HG02943 (cell line): ENCODE measurements around the gene ADGRB3.

Source experiments
- ATAC-seq: cut with Tn5 transposase; IDR thresholded peaks from one replicate; pipeline ENCODE4 v1.9.1; 2021; ENCODE audit warnings: mild to moderate bottlenecking, low read depth, moderate library complexity; ENCODE audit not compliant: unreplicated experiment

Gene ADGRB3

DNA sequence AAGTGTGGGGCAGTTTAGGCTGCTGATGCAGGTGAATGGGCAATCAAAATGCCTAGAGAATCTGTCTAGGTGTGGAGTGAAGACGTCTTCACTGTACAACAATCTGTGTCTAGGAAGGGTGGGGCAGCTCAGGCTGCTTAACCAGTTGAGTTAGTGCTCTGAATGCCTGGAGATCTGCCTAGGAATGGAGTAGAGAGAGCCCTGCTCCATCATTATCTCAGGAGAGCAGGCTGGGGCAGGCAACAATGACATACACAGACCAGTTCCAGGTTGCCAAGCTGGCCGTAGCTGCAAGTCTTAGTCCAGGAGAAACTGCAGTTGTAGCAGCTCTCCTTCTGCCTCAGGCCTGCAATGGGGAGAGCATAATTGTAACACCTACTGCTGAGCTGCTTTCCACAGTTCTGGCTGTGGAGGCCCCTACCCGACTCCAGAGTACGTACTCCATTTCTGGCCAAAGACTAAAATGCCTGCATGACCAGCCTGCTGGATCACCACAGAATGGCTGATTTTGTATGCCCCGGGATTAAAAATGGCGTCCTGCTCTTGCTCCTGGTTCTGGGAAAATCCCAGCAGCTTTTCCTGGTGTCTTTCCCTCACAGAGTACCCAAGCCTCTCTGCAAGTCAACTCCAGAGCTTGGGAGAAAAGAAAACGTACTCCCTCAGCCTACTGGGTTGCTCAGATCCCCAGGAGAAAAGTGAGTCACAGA is 545.4 kb downstream of the ADGRB3 start:
- no peak for ATAC-seq

- ATAC-seq, result no peak
These were observed 546.9 kb downstream of the ADGRB3 start for GRCh38 chr6:69181964-69182363.

- ATAC-seq, result no peak
These were observed 550.2 kb downstream of the ADGRB3 start for GRCh38 chr6:69185276-69185675.

GRCh38 chr6:69202768-69203167 is 567.7 kb downstream of the ADGRB3 start:
- ATAC-seq, result no peak

DNA sequence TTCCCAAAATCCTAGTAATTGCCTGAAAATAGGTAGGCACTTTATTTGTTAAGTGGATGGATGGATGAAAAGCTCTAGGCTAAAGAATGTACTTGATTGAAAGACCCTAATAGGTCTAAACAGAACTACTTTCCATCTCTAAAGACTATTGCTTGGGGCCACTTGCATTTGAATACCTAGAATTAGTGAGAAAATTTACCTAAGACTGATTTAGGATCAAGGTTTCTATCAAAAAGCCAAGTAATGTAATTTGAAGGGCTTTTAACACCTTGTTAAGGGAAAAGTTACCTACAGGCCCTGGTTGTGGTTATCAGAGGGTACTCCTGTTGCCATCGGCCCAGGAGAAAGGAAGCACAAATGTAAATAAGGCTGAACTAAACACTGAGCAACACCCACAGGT is 581.0 kb downstream of the ADGRB3 start:
- ATAC-seq, result no peak

DNA sequence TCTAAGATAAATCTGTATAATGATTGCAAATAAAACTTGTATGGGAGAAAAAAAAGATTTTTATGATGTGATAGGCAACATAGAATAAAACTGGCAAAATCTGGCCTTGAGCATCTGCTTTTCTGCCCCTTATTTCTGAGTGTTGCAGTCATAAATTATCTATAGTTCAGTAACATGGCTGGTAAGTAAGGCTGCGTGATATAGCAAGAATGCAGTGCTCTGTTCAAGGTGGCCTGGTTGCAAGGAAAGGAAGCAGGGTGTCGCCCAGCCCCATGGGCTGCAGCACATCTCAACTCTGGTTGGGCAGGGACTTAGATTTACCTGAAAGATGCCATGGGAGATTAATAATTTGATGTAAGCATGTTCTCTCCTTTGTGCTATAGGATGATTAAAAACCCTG is 582.3 kb downstream of the ADGRB3 start:
- no peak for ATAC-seq

- ATAC-seq, result no peak
These were observed 585.3 kb downstream of the ADGRB3 start for GRCh38 chr6:69220375-69220774.

DNA sequence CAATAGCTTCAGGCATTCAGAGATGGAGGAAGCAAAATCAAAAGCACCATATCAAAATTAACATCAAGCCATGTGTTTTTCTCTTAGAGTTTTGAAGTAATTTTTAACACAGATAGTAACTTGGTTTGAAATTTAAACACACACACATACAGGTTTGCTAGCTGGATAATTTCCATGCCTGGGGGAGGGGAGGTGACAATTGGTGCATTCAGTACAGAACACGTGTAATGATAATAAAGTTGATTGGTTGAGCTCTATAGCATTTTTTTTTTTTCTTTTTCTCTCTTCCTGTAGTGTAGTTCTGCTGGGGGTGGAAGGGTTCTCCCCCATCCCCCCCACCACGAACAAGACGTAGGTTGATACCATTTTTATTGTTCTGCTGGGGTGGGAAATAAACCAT is 596.9 kb downstream of the ADGRB3 start:
- no peak for ATAC-seq

GRCh38 chr6:69232496-69232895 is 597.4 kb downstream of the ADGRB3 start:
- ATAC-seq, result no peak

DNA sequence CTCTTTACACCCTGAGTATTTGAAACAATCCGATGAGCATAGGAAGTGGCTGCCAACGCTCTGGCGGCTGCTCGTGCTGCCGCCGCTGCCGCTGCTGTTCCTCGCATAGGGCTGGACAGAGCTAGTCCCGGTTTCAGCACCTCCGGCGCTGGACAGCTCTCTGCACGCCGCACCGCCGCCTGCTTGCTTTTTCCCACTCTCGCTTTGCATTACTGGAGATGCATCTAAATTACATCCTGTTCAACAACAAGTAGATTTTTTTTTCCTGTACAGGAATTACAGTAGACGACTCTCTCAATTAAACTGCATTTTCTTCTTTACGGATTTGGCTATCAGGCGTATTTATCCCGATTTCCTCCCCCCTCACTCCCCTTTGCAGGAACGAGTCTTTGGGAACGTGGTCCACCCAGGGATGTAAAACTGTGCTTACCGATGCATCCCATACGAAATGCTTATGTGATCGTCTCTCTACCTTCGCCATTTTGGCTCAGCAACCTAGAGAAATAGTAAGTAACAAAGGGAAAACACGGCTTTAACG is 597.9 kb downstream of the ADGRB3 start:
- peak; percentile 96 for ATAC-seq

GRCh38 chr6:69238067-69238466 is 603.0 kb downstream of the ADGRB3 start:
- ATAC-seq, result no peak

DNA sequence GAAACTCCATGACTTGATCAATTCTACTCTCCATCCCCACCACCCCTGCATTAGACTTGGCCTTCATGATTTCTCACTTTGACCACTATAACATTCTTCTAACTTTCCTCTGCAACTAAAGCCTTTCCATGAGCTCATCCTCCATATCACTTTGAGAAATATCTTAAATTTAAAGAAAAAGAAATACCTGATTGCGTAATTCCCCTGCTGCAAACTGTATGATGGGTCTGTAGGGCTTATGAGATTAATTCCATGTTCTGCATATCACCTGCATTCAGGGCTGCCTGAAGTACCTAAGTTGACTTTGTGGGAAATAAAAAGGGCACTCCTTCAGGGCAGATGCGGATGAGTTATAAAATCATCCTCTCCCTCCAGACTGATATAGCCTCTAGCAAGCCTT is 611.9 kb downstream of the ADGRB3 start:
- no peak for ATAC-seq

- ATAC-seq, result no peak
These were observed 625.9 kb downstream of the ADGRB3 start for GRCh38 chr6:69261010-69261409.

GRCh38 chr6:69263297-69263696 is 628.2 kb downstream of the ADGRB3 start:
- no peak for ATAC-seq

DNA sequence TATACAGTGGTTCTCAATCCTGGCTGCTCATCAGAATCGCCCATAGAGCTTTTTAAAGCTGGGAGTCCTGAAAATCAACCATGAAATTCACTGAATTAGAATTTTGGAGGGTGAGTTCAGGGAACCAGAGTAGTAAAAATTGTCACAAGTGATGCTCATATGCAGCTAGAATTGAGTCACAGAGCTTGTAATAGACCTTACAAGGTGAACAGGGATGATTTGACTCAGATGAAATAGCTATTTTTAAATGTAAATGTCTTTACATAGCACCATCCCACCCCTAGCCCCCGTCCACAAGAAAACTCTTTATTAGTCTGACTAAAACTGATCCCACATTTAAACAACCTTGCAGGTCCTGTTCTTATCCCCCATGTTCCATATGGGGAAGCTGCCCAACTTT is 630.0 kb downstream of the ADGRB3 start:
- ATAC-seq, result no peak

DNA sequence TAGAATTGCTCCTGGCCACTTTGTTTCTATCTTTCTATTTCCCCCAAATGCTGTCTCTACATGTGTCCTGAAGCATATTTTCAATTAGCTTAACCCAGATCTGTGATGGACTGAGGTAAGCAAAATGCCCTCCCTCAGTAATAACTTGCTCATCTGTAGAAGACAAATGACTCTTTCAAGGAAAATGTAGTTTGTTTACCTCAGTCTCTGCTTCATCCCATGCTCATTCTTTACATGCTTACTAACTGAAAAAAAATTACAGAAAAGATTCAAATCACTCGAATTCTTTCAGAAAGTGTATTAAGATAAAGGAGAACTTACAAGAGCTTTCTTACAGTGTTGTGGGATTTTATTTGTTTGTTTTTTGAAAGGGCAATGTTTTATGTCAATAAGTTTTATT is 630.6 kb downstream of the ADGRB3 start:
- no peak for ATAC-seq

DNA sequence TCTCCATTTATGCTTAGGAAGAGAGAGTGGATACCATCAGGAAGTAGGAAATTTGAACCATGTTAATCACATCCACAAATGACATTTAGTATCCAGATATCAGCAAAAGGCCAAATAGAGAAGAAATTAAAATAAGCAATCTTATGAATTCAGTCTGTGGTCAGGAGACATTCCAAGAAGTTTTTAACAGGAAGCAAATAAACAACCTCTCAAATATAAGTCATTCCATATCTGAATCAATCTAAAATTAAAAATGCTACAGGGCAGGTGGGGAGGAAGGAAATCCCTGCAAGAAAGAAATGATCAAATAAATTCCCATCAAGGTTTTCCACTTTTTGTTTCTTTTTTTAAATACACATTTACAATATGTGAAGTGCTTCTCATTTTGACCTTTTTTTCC is 641.1 kb downstream of the ADGRB3 start:
- no peak for ATAC-seq

DNA sequence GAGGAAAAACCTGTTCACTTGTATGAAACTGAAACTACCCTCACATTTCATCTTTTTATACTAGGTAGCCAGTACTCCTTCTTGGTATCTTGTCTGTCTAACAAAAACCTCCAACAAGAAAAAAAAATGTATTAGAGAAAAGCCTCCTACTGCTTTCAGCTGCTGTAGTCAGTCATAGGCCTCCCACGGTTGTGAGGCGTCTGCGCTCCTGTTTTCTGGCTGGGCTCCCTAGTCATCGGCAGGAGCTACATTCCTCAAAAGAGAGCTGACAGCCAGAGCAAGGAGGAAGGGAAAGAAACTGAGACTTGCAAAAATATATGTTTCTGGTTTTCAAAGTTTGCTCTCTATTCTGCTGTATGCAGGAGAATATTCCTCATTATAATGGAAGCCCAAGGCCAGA is 644.7 kb downstream of the ADGRB3 start:
- ATAC-seq, result no peak

DNA sequence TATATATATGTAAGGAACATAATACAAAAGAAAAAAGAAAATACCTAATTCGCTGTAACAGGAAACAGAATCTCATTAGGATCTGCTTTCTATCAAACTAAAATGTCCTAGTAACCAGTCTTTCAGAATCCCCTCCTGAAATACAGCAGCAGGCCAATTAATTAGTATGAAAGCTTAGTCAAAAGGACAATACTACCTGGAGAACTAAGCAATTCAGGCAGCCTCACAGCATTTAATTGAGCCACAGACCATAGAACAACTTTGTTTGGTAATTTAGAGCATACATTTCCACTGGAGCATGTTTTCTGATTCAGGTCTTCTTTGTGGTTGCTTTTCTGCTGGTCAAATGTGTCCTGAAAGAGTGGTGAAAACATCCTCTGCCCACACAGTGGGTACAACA is 645.8 kb downstream of the ADGRB3 start:
- ATAC-seq, result no peak

DNA sequence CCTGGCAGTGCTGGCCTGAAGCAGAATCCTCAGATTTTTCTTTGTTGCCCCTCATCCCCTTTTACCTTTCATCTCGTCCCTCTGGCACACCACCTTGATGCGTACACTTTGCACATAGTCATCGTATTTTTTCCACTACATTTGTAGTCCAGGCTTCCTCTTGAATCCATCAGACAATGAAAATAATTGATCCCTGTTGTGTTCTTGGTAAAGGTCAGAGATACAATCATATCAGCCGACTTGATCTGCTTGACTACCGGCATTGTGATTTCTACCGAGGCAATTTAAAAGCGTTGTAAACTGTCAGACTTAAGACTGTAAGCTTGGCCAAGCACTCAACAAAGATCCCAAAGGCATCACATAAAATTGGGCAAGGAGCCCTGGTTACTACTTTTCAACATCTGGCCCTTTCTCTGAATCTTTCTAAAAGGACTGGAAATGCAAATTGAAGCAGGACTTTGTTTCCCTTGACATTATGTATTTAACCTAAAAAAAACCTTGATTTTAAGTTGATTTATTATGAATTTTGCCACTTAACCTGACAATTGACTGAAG is 649.2 kb downstream of the ADGRB3 start:
- ATAC-seq, result no peak

- no peak for ATAC-seq
These were observed 650.0 kb downstream of the ADGRB3 start for GRCh38 chr6:69285054-69285453.

DNA sequence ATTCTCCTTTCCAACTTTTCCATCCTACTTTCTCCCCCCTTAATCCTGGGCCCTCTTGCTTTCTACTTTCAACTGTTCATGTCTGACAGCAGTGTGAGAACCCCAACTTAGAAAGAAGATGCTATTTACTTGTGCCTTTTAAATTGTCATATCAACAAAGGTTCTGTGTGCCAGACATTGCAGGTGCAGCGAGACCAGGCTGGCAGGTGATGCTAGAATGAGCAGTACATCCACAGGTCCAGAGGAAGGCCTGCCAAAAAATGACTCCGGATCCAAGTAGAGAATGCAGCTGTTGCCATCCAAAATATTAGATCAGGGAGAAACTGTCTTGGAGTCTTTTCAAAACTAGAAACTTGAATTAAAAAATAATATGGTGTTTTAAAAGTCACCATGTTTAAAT is 651.2 kb downstream of the ADGRB3 start:
- no peak for ATAC-seq
